ENCODE measurements around the gene DDX59.

The DDX59 gene

DNA sequence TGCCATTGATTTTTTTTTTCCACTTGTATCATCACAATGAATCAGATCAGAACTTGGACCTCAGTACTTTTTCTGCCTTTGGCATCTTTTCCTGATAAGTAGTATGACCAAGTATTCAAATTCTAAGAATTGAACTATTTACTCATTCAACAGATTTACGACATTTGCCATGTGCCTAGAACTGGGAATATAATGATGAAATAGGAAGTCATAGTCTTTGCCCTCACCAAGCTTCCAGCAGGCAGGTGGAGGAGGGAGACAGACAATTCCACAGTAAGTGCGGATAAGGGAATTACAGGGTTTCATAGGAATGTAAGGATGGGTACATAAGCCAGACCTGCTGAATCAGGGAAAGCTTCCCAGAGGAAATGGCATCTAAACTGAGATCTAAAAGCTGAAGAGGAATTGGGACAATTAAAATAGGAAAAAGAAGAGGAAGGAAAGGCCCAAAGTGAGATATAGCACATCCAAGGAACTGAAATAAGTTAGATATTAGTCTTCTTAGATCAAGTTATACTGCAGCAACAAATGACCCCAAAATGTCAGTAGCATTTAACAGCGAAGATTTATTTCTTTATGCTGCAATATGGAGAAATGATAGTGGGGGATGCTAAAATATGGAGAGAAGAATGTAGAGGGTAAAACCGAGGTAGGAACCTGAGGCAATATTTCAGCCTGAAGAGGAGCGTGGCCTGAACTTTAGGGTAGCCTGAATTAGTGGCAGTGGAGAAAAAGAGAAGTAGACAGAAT, 5.3 kb upstream of the DDX59 start:
- no peak for TF ChIP-seq CTCF (IDR thresholded peaks at IDR 0.05; ENCODE audit: extremely low read depth, insufficient read depth, missing control alignments)
- in situ Hi-C loops (cut with MboI; ENCODE audit: low pct_unique_long_range_greater_than_20kb, low sequenced_read_pairs, unreplicated experiment), result no loop called here
- DNase-seq (ENCODE audit: low spot score), result no peak

DNA sequence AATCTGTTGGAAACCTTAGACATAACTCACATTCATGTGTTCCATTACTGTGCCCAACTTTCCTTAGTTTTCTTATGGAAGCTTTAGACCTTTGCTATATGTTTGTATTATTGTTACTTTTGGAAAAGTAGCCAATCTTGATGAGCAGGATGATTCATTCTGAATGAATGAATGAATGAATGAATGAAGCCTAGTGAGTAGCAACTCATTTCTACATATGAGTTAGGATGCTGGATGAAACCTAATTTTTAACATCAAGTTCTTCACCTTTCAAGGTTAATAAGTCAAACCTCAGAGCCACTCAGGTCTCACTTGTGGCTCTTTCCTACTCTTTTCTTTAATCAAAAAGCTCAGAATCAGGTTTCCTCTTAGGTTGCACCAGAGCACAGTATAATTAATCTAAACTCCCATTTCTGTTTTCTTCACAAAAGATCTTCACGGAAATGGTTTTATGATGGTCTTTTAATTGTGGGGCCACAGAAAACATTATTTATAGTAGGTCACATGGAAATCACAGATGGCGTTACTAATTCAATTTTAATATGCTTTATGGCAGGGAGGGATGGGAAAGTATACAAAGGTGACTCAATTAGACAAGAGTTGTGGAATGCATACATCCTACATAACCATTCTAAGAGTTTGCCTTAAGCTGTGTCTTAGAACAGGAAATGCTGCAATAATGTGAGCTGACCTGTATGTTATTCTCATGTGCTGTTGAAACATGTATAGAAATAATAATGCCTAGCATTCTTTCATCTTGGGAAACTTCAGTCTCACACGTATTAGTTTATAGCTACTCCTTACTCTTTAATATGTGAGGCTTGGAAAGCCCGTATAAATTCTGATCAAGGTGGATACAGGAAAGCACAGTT, 4.5 kb upstream of the DDX59 start:
- DNase-seq (ENCODE audit: low spot score), result no peak
- no peak for TF ChIP-seq CTCF (IDR thresholded peaks at IDR 0.05; ENCODE audit: extremely low read depth, insufficient read depth, missing control alignments)
- in situ Hi-C loops (cut with MboI; ENCODE audit: low pct_unique_long_range_greater_than_20kb, low sequenced_read_pairs, unreplicated experiment), result no loop called here

- TF ChIP-seq CTCF (IDR thresholded peaks at IDR 0.05; ENCODE audit: extremely low read depth, insufficient read depth, missing control alignments), result no peak
- in situ Hi-C loops (cut with MboI; ENCODE audit: low pct_unique_long_range_greater_than_20kb, low sequenced_read_pairs, unreplicated experiment), result no loop called here
- DNase-seq (ENCODE audit: low spot score), result no peak
Observed at GRCh38 chr1:200671235-200671786, 1.6 kb upstream of the DDX59 start.

GRCh38 chr1:200670242-200671118, 773 bp upstream of the DDX59 start:
- in situ Hi-C loops (cut with MboI; ENCODE audit: low pct_unique_long_range_greater_than_20kb, low sequenced_read_pairs, unreplicated experiment), result no loop called here
- no peak for DNase-seq (ENCODE audit: low spot score)
- no peak for TF ChIP-seq CTCF (IDR thresholded peaks at IDR 0.05; ENCODE audit: extremely low read depth, insufficient read depth, missing control alignments)

GRCh38 chr1:200668514-200669313, 993 bp downstream of the DDX59 start:
- in situ Hi-C loops (cut with MboI; ENCODE audit: low pct_unique_long_range_greater_than_20kb, low sequenced_read_pairs, unreplicated experiment), result no loop called here
- no peak for DNase-seq (ENCODE audit: low spot score)
- TF ChIP-seq CTCF (IDR thresholded peaks at IDR 0.05; ENCODE audit: extremely low read depth, insufficient read depth, missing control alignments), result no peak

Data from GM13977 (cell line).